GM20431 (cell line): ENCODE results near the gene KCNK4.

Source experiments
- in situ Hi-C: fragments of 300-500 bp; cut with MseI, MboI; formaldehyde crosslinking; loops from one replicate; pipeline ENCODE4 v1.15.0; 2020; ENCODE audit warnings: low sequenced_read_pairs; ENCODE audit not compliant: unreplicated experiment

KCNK4 gene

GRCh38 chr11:64340671-64341335 is 49.7 kb downstream of the KCNK4 start:
- in situ Hi-C loops = no loop called here

- in situ Hi-C loops = no loop called here
These were observed 50.3 kb downstream of the KCNK4 start for GRCh38 chr11:64341429-64341828.

GRCh38 chr11:64341851-64342791 is 51.0 kb downstream of the KCNK4 start:
- in situ Hi-C loops = no loop called here

- in situ Hi-C loops = no loop called here
These were observed 52.0 kb downstream of the KCNK4 start for GRCh38 chr11:64342869-64343745.

GRCh38 chr11:64343767-64344559 is 52.9 kb downstream of the KCNK4 start:
- in situ Hi-C loops = no loop called here

- in situ Hi-C loops = no loop called here
These were observed 53.7 kb downstream of the KCNK4 start for GRCh38 chr11:64344787-64345186.

GRCh38 chr11:64347193-64347867 is 56.2 kb downstream of the KCNK4 start:
- in situ Hi-C loops = no loop called here

GRCh38 chr11:64348383-64349024 is 57.4 kb downstream of the KCNK4 start:
- in situ Hi-C loops = no loop called here

GRCh38 chr11:64349025-64349387 is 57.9 kb downstream of the KCNK4 start:
- in situ Hi-C loops = no loop called here

GRCh38 chr11:64349404-64349803 is 58.3 kb downstream of the KCNK4 start:
- in situ Hi-C loops = no loop called here
